Hindlimb muscle (tissue), 1 donor: Measurements from ENCODE around the gene SOX5. TPM values are rescaled to one million over a fixed set of nuclear protein-coding genes. Genes with fewer than 3 reads are reported as not detected.
"Not testable (repeated sequence)": the region's sequence is repeated elsewhere in the genome, so short reads cannot be mapped to it uniquely, and the experiment has no call there.

Experiments
- DNase-seq: peaks from one replicate; pipeline ENCODE4 v3.0.0-alpha.2; 2013
- polyA plus RNA-seq: library from polyadenylated mRNA; unstranded; fragments of 120-200 nt; gene quantifications from one replicate; pipeline ENCODE4 v1.2.1, GENCODE V29; 2013; ENCODE audit not compliant: insufficient read length

The SOX5 gene
- polyA plus RNA-seq, 1 donor = 1.6 TPM

GRCh38 chr12:23752245-23752644, 197.2 kb downstream of the SOX5 start:
- no peak for DNase-seq

- no peak for DNase-seq
Observed at GRCh38 chr12:23751641-23752040, 197.8 kb downstream of the SOX5 start.

- DNase-seq = no peak
Observed at GRCh38 chr12:23750923-23751322, 198.5 kb downstream of the SOX5 start.

- DNase-seq = no peak
Observed at GRCh38 chr12:23744696-23745095, 204.8 kb downstream of the SOX5 start.

- DNase-seq = no peak
Observed at GRCh38 chr12:23742574-23742973, 206.9 kb downstream of the SOX5 start.

- DNase-seq = no peak
Observed at GRCh38 chr12:23731493-23731892, 218.0 kb downstream of the SOX5 start.

GRCh38 chr12:23731035-23731434, 218.4 kb downstream of the SOX5 start:
- no peak for DNase-seq

- no peak for DNase-seq
Observed at GRCh38 chr12:23729359-23729758, 220.1 kb downstream of the SOX5 start.

- DNase-seq = no peak
Observed at GRCh38 chr12:23726646-23727045, 222.8 kb downstream of the SOX5 start.

GRCh38 chr12:23722655-23723054, 226.8 kb downstream of the SOX5 start:
- no peak for DNase-seq

GRCh38 chr12:23721268-23721667, 228.2 kb downstream of the SOX5 start:
- no peak for DNase-seq

GRCh38 chr12:23719493-23719892, 230.0 kb downstream of the SOX5 start:
- no peak for DNase-seq

GRCh38 chr12:23710361-23710760, 239.1 kb downstream of the SOX5 start:
- not testable (repeated sequence) for DNase-seq

GRCh38 chr12:23708185-23708837, 241.2 kb downstream of the SOX5 start:
- DNase-seq = no peak

GRCh38 chr12:23707270-23707669, 242.2 kb downstream of the SOX5 start:
- no peak for DNase-seq

GRCh38 chr12:23704992-23705943, 244.2 kb downstream of the SOX5 start:
- no peak for DNase-seq

- no peak for DNase-seq
Observed at GRCh38 chr12:23703051-23703450, 246.4 kb downstream of the SOX5 start.

- no peak for DNase-seq
Observed at GRCh38 chr12:23699031-23699430, 250.4 kb downstream of the SOX5 start.

- DNase-seq = no peak
Observed at GRCh38 chr12:23694920-23695319, 254.6 kb downstream of the SOX5 start.

- no peak for DNase-seq
Observed at GRCh38 chr12:23694307-23694706, 255.2 kb downstream of the SOX5 start.

- no peak for DNase-seq
Observed at GRCh38 chr12:23687947-23688346, 261.5 kb downstream of the SOX5 start.

- DNase-seq = no peak
Observed at GRCh38 chr12:23686095-23686494, 263.4 kb downstream of the SOX5 start.

GRCh38 chr12:23684121-23684520, 265.3 kb downstream of the SOX5 start:
- no peak for DNase-seq

GRCh38 chr12:23681237-23681636, 268.2 kb downstream of the SOX5 start:
- no peak for DNase-seq
